B cell (primary cell): Measurements from ENCODE around the gene ARHGEF19. TPM values are rescaled to one million over a fixed set of nuclear protein-coding genes. Genes with fewer than 3 reads are reported as not detected.
"Not testable (repeated sequence)": the region's sequence is repeated elsewhere in the genome, so short reads cannot be mapped to it uniquely, and the experiment has no call there.

Experiments used
- ATAC-seq: fragments of 200-7000 bp; cut with Tn5 transposase; one replicate; pipeline ENCODE4 v1.10.0; 2021; ENCODE audit warnings: low read depth, mild to moderate bottlenecking, moderate number of reproducible peaks, moderate library complexity
- CTCF ChIA-PET: fragments of 350-600 bp; sonication (Branson Sonifier 250); formaldehyde crosslinking; loops from one replicate; lab custom pipeline; 2021; ENCODE audit warnings: antibody characterized with exemption, inconsistent platforms; lab: Charles Lee
- POLR2A ChIA-PET: fragments of 350-600 bp; sonication (Branson Sonifier 250); formaldehyde crosslinking; loops from one replicate; lab custom pipeline; 2021; ENCODE audit warnings: antibody characterized with exemption; lab: Charles Lee
- DNase-seq: peaks from one replicate; pipeline ENCODE4 v3.0.0; 2013
- H2AFZ ChIP-seq: 2 replicates; pipeline ENCODE4 v1.6.1; 2012; ENCODE audit warnings: mild to moderate bottlenecking, low read depth, low read length; ENCODE audit not compliant: insufficient read depth, poor library complexity, severe bottlenecking
- H3K27ac ChIP-seq, 2 donors: 1 replicate in 1 of 2; 2 replicates in 1 of 2; pipeline ENCODE4 v1.5.1; 2012 to 2013; ENCODE audit warnings: low read length in 2 of 2, mild to moderate bottlenecking in 2 of 2, moderate library complexity in 1 of 2
- H3K27me3 ChIP-seq, 4 experiments: fragments of 200-600 bp in 1 of 4; sonication (generic) in 1 of 4; replicated peaks in 1 of 4; 1 replicate in 2 of 4; 2 replicates in 2 of 4; pipeline versions ENCODE4 v1.6.1 to v1.7.0; 2013 to 2016; ENCODE audit warnings: low read length in 3 of 4, mild to moderate bottlenecking in 2 of 4, mixed read lengths in 1 of 4, moderate library complexity in 1 of 4; ENCODE audit not compliant: insufficient read depth in 4 of 4, control insufficient read depth in 3 of 4; ENCODE audit errors: control extremely low read depth in 1 of 4
- H3K36me3 ChIP-seq, 2 experiments: replicated peaks in 1 of 2; 1 replicate in 1 of 2; 2 replicates in 1 of 2; pipeline versions ENCODE4 v1.6.1 to v1.7.1; 2013; ENCODE audit warnings: low read length in 1 of 2; ENCODE audit not compliant: insufficient read depth in 2 of 2, control insufficient read depth in 1 of 2; ENCODE audit errors: control extremely low read depth in 1 of 2, extremely low read depth in 1 of 2
- H3K4me1 ChIP-seq, 2 donors: fragments of 200-600 bp in 1 of 2; sonication (generic) in 1 of 2; 1 replicate in 1 of 2; 2 replicates in 1 of 2; pipeline versions ENCODE4 v1.5.1 to v1.6.1; 2013 to 2017; ENCODE audit warnings: low read length in 2 of 2; ENCODE audit not compliant: control insufficient read depth in 2 of 2, insufficient read depth in 2 of 2
- H3K4me2 ChIP-seq: replicated peaks from 2 replicates; pipeline ENCODE3; 2012; ENCODE audit warnings: mild to moderate bottlenecking, low read depth, low read length; ENCODE audit not compliant: poor library complexity, severe bottlenecking
- H3K4me3 ChIP-seq, 5 experiments: fragments of 200-600 bp in 1 of 5; sonication (generic) in 1 of 5; 1 replicate in 3 of 5; 2 replicates in 2 of 5; pipeline versions ENCODE4 v1.5.1 to v1.7.0; 2011 to 2016; ENCODE audit warnings: low read length in 4 of 5, mild to moderate bottlenecking in 4 of 5, low read depth in 2 of 5, control low read depth in 1 of 5, moderate library complexity in 1 of 5; ENCODE audit not compliant: insufficient read depth in 1 of 5; ENCODE audit errors: control extremely low read depth in 1 of 5, extremely low read depth in 1 of 5
- H3K79me2 ChIP-seq: fragments of 200-600 bp; sonication (generic); one replicate; pipeline ENCODE4 v1.6.0; 2016; ENCODE audit warnings: low read length; ENCODE audit not compliant: control insufficient read depth, insufficient read depth
- H3K9ac ChIP-seq: fragments of 200-600 bp; sonication (generic); 2 replicates; pipeline ENCODE4 v1.6.1; 2017; ENCODE audit warnings: mild to moderate bottlenecking, low read length, moderate library complexity
- H3K9me3 ChIP-seq, 3 donors: one replicate each; pipeline versions ENCODE4 v1.6.1 to v1.7.1; 2013; ENCODE audit warnings: low read length in 2 of 3; ENCODE audit not compliant: control insufficient read depth in 2 of 3, insufficient read depth in 1 of 3; ENCODE audit errors: control extremely low read depth in 1 of 3
- H4K20me1 ChIP-seq: 2 replicates; pipeline ENCODE4 v1.6.0; 2012; ENCODE audit warnings: mild to moderate bottlenecking, low read length; ENCODE audit not compliant: insufficient read depth, control insufficient read depth, poor library complexity, severe bottlenecking
- H3K27ac Mint-ChIP-seq: one replicate; pipeline ENCODE4 v1.8.0; 2021; ENCODE audit warnings: mixed read lengths
- H3K27me3 Mint-ChIP-seq: one replicate; pipeline ENCODE4 v1.8.0; 2021; ENCODE audit warnings: mixed read lengths
- H3K4me1 Mint-ChIP-seq: one replicate; pipeline ENCODE4 v1.8.0; 2021; ENCODE audit warnings: mixed read lengths
- H3K4me3 Mint-ChIP-seq: one replicate; pipeline ENCODE4 v1.8.0; 2021; ENCODE audit warnings: mixed read lengths
- H3K9me3 Mint-ChIP-seq: one replicate; pipeline ENCODE4 v1.8.0; 2022; ENCODE audit warnings: mixed read lengths; ENCODE audit not compliant: insufficient read depth
- CTCF ChIP-seq: fragments of 200-600 bp; IDR thresholded peaks from one replicate; pipeline ENCODE4 v1.8.0; 2022; ENCODE audit warnings: antibody characterized with exemption, mild to moderate bottlenecking
- EZH2 ChIP-seq: IDR thresholded peaks from 2 replicates; pipeline ENCODE4 v1.6.1; 2012; ENCODE audit warnings: borderline replicate concordance, low read depth, mild to moderate bottlenecking, moderate library complexity, low read length; ENCODE audit not compliant: insufficient read depth, poor library complexity, severe bottlenecking
- WGBS: methylation state at CpG from one replicate; pipeline ENCODE4 v1.1.5; 2013; ENCODE audit warnings: missing lambda C conversion rate; ENCODE audit not compliant: insufficient coverage; 5-methylcytosine and 5-hydroxymethylcytosine counted together
- intact Hi-C: fragments of 100-400 bp; cut with micrococcal nuclease; formaldehyde crosslinking; loops from one replicate; pipeline ENCODE4 v1.10.0; 2022
- polyA plus RNA-seq: library from polyadenylated mRNA; depleted of rRNA; stranded (reverse); fragments of >200 nt; gene quantifications from 2 replicates; pipeline ENCODE4 v1.2.3, GENCODE V29; 2012
- total RNA-seq, 2 donors: library from RNA; stranded (reverse); fragments of 120-200 nt in 1 of 2; gene quantifications; 1 replicate in 1 of 2; 2 replicates in 1 of 2; pipeline versions ENCODE4 v1.2.3 to v1.2.4, GENCODE V29; 2013 to 2022

The ARHGEF19 gene
- total and polyA plus RNA-seq, 2 donors (not counting 1 experiment from before 2014, with no cell fraction given) = 13.9 to 20.9 TPM

- intact Hi-C loops = no loop called here
- H3K27ac ChIP-seq = no peak overlapping the region
- H3K9me3 ChIP-seq = no peaks in the 10 kb centered on the region
- no peak overlapping the region for H3K4me3 Mint-ChIP-seq
- no peaks in the 10 kb centered on the region for H3K4me1 ChIP-seq
- H2AFZ ChIP-seq = no peak overlapping the region
- 96% methylated on average over 8 of the region's 8 CpGs for WGBS
- no peaks in the 10 kb centered on the region for H4K20me1 ChIP-seq
- H3K4me1 Mint-ChIP-seq = no peaks in the 10 kb centered on the region
- H3K9ac ChIP-seq = no peak overlapping the region
- H3K4me2 ChIP-seq = no peak overlapping the region
- DNase-seq (no peak), ATAC-seq (no peak)
- no peak overlapping the region for H3K27ac Mint-ChIP-seq
- H3K27me3 ChIP-seq = no peaks in the 10 kb centered on the region
- ChIA-PET CTCF (no interaction called here), POLR2A (no interaction called here)
- no peak for TF ChIP-seq CTCF
- TF ChIP-seq EZH2 = no peak
- no peaks in the 10 kb centered on the region for H3K9me3 Mint-ChIP-seq
- no peaks in the 10 kb centered on the region for H3K27me3 Mint-ChIP-seq
- H3K79me2 ChIP-seq = no peaks in the 10 kb centered on the region
- no peak overlapping the region for H3K4me3 ChIP-seq
- peaks cover 0 to 6% of the 10 kb centered on the region in 2 experiments for H3K36me3 ChIP-seq
These were observed 13.9 kb downstream of the ARHGEF19 start for GRCh38 chr1:16198444-16199156.

GRCh38 chr1:16196874-16197273, 15.6 kb downstream of the ARHGEF19 start:
- Histone ChIP-seq H3K4me1 (no peaks in the 10 kb centered on the region), H3K4me3 (no peak overlapping the region), H3K4me2 (no peak overlapping the region), H3K36me3 (no peaks in the 10 kb centered on the region), H3K79me2 (no peaks in the 10 kb centered on the region), H3K27me3 (no peaks in the 10 kb centered on the region), H4K20me1 (no peaks in the 10 kb centered on the region), H3K9me3 (no peaks in the 10 kb centered on the region), H3K9ac (no peak overlapping the region), H3K27ac (no peak overlapping the region), H2AFZ (no peak overlapping the region)
- Mint-ChIP-seq H3K27me3 (no peaks in the 10 kb centered on the region), H3K9me3 (no peaks in the 10 kb centered on the region), H3K27ac (no peak overlapping the region), H3K4me3 (no peak overlapping the region), H3K4me1 (no peaks in the 10 kb centered on the region)
- ChIA-PET CTCF (no interaction called here), POLR2A (no interaction called here)
- DNase-seq (no peak), ATAC-seq (no peak)
- TF ChIP-seq EZH2 (no peak), CTCF (no peak)
- WGBS = no CpG with 5 or more reads among the region's 3 CpGs
- intact Hi-C loops = no loop called here

GRCh38 chr1:16196139-16196538, 16.3 kb downstream of the ARHGEF19 start:
- H3K79me2 ChIP-seq, H3K36me3 ChIP-seq, H3K4me3 Mint-ChIP-seq, H2AFZ ChIP-seq, H3K4me1 Mint-ChIP-seq, ATAC-seq, H3K27ac Mint-ChIP-seq, H3K27me3 Mint-ChIP-seq, intact Hi-C loops, H3K27ac ChIP-seq, H3K4me2 ChIP-seq, H3K27me3 ChIP-seq, H4K20me1 ChIP-seq, H3K4me3 ChIP-seq, H3K9me3 ChIP-seq, H3K4me1 ChIP-seq, H3K9ac ChIP-seq, H3K9me3 Mint-ChIP-seq, DNase-seq: not testable (repeated sequence)
- WGBS = 100% methylated on average over 4 of the region's 4 CpGs
- ChIA-PET CTCF (interaction anchor here (1.0 kb wide), 1 partner anchor 9 kb away, joined by 4 read pairs; no protein-coding TSS in a partner anchor), POLR2A (interaction anchor here (0.6 kb wide), 1 partner anchor 10 kb away, joined by 6 read pairs; no protein-coding TSS in a partner anchor)
